HG03025 (cell line): ENCODE results near the gene ORMDL3.

Experiments
- ATAC-seq: cut with Tn5 transposase; IDR thresholded peaks from one replicate; pipeline ENCODE4 v1.9.1; 2021; ENCODE audit warnings: mild to moderate bottlenecking, moderate library complexity; ENCODE audit not compliant: unreplicated experiment, low FRiP score

Gene ORMDL3, protein sequence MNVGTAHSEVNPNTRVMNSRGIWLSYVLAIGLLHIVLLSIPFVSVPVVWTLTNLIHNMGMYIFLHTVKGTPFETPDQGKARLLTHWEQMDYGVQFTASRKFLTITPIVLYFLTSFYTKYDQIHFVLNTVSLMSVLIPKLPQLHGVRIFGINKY

GRCh38 chr17:39927101-39927928 is at the start of gene ORMDL3, which contains the start of gene LRRC3C:
ORMDL3 (minus strand) TSS chr17:39927601; CDS start chr17:39924203, 3,398 bp downstream.
LRRC3C (plus strand) TSS chr17:39927732; CDS start chr17:39941524, 13,792 bp downstream.
- peak; percentile 84 for ATAC-seq

DNA sequence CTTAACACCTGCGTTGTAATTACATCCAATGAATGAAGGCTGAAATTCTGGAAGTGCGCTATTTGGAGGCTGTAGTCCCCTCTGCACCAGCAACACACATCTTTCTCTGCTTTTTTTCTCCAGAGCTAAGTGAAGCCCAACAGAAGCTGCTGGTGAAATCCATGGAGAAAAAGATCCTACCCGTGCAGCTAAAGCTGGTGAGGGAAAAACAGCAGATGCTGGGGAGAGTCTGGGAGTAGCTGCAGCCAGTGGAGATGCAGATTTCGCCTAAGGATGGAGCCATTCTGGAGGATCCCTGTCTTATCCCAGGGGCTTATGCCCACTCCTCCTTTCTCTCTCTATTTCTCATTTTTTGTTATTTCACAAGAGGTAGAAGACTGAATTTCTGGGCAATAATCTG is 48.4 kb upstream of the ORMDL3 start:
- ATAC-seq: no peak

- no peak for ATAC-seq
Measured at GRCh38 chr17:39974433-39974832, 47.0 kb upstream of the ORMDL3 start.

GRCh38 chr17:39973496-39973895 is 46.1 kb upstream of the ORMDL3 start:
- ATAC-seq: no peak

GRCh38 chr17:39972271-39972670 is 44.9 kb upstream of the ORMDL3 start:
- ATAC-seq: no peak

DNA sequence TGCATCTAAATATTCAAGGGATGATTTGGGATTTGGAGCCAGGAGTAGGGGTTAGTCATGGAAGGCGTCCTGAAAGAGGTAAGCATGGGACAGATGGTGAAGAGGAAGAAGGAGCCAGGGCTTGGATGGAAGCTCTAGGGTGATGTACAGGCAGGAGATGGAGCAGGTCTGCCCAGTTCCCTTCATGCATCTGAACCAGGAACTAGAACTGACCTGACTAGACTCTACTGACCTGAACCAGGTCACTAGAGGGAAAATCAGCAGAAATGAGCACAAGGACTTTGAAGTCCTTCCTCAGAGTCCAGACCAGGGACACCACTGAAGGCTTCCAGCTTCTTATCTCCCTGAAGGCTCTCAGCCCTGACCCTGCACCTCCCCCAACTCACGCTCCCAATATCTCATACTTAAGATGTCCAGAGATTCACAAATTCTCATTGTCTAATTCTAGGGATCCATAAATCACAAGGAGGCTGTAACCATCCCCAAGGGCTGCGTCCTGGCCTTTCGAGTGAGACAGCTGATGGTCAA is 43.7 kb upstream of the ORMDL3 start:
- no peak for ATAC-seq

DNA sequence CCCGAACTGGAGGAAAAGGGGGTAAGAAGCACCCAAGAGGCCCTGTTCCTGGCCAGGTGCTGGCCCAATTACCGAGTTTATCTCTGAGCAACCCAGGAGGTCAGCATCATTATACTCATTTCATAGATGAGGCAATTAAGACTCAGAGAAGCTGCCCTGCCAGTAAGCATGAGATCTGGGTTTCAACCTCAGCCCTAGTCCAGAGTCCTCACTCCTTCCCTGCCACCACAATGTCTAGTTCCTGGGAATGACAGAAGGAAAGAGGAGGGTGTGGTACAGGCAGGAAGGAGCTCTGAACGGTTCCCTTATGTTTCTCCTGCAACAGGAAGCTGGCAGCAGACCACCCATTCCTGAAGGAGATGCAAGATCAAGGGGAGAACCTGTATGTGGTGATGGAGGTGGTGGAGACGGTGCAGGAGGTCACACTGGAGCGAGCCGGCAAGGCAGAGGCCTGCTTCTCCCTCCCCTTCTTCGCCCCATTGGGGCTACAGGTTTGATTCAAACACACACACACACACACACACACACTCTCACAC is 42.8 kb upstream of the ORMDL3 start:
- ATAC-seq: no peak

DNA sequence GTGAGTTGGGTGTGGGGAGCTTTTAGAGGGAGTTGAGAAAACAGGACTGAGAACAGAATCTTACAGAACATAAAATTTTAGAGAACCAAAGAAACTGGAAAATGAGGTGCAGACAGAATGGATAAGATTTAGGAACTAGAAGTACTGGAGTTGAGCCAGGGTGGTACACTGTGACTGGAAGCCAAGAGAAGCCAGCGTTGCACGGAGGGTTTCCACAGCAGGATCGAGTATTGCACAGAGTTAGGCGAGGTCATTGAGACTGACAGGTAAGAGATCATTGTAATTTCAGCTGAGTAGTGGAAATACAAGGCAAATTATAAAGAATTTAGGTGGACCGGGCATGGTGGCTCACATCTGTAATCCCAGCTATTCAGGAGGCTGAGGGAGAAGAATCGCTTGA is 42.0 kb upstream of the ORMDL3 start:
- ATAC-seq: no peak

GRCh38 chr17:39968761-39969160 is 41.4 kb upstream of the ORMDL3 start:
- ATAC-seq: no peak

DNA sequence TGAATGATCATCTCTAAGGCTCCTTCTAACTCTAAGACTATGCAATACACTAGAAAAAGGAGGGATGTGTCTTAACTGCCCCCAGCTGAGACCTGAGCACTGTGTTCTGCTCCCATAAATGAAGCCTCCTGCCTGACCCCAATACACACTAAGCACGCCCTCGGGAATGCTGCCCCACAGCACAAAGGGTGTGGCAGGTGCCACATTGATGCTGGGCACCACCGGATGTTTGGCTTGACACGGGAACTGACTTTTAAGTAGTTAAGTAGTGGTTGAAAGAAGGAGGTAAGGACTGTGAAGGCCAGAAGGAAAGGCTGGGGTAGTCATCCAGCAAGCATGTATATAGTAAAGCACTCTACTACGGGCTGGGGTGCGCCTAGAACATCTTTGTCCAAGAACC is 39.4 kb upstream of the ORMDL3 start:
- no peak for ATAC-seq

GRCh38 chr17:39965017-39965699 is 37.8 kb upstream of the ORMDL3 start:
- ATAC-seq: no peak

DNA sequence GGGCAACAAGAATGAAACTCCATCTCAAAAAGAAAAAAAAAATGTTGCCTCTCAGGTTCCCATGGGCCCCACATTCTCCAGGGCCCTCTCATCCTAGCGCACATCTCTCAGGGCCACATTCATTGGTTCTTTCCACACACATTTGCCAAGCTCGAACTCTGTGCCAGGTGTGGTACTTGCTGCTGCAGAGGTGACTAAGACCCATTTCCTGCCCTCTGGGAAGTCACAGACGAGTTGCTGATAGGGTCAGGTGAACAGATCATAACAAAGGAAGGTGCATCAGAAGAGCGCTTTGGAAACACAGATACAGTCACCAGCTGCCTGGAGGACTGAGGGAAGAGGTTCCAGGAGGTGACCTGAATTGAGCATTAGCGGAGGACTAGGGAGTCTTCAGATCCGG is 36.4 kb upstream of the ORMDL3 start:
- no peak for ATAC-seq

DNA sequence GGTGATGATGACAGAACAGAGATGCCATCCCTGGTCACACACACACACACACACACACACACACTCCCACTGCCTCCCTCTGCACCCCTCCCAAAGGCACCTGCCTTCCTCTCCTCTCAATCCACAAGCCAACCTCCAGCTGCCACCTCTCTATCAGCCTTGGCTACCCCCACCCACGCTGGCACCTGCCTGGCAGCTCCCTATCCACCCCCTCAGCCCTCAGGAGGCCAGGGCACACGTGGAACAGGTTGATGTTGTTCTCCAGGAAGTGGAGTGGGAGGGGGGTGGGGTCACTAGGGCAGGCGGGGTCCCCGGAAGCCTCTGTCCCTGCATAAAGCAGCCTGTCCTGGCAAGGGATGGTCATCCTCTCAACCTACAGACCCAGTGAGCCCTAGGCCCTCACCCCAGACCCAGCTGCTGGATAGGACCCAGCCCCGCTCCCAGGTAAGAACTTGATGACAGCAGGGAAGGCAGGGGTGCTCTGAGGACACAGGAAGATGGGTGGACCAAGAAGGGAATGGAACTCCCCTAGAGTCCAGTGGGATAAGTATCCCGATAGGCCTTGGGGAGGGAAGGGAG is 35.3 kb upstream of the ORMDL3 start, which contains the start of gene GSDMA:
TSS of gene GSDMA (plus strand) at position 363 of the 579 bp plus-strand sequence. CDS start 2,684 bp downstream, outside the sequence.
- no peak for ATAC-seq

DNA sequence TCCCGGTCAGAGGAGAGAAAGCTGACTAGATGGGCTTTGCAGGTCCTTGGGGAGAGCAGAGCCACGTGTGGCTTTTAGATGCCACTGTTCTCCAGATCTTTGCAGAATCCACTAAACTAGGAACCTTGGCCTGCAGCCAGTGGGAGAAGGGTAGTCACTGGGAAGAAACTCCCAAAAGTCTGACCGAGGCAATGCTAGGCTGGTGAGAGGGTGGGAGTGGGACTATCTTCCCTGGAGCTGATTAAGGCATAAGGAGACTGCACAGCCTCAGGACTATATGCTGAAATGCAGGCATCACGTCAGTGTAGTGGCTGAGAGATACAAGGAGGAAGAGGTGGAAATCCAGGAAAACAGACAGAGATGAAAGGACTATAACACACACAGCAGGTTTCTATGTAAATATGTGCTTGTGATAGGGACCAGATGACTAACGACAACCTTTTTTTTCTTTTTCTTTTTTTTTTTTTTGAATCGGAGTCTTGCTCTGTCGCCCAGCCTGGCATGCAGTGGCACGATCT is 33.2 kb upstream of the ORMDL3 start:
- no peak for ATAC-seq

GRCh38 chr17:39955726-39956225 is 28.4 kb upstream of the ORMDL3 start:
- no peak for ATAC-seq

DNA sequence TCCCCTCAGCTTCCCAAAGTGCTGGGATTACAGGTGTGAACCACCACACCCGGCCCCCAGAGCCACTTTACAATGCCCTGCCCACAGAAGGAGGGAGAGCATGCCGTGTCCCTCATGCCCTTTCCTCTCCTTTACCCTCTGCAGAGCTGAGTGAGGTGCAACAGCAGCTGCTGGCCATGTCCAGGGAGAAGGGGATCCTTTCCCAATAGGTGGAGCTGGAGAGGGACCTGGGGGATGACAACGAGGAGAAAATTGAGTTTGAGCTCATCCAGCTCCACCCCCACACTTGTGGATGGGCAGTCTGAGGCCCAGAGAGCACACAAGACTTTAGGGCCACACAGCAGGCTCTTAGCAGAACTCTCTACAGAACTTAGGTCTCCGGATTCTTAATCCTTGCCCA is 27.5 kb upstream of the ORMDL3 start:
- ATAC-seq: no peak

DNA sequence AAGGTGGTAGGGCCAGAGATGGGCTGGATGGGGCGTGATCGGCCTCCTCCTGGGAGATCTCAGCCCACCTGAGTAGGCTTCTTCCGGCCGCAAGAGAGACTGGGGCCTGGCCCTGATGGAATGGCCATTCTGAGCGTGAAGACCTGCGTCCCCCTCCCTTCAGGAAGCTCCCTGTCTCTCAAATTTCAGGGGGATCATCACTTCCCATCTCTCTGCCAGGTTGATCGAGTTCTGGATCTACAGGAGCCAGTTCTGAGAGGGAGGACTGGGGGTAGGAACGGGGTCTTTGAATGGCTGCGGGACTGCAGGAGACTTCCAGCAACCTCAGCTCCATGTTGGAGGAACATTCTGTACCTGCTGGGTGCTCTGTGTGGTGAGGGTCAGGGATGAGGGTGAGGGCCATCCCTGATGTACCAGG is 26.1 kb upstream of the ORMDL3 start:
- no peak for ATAC-seq

DNA sequence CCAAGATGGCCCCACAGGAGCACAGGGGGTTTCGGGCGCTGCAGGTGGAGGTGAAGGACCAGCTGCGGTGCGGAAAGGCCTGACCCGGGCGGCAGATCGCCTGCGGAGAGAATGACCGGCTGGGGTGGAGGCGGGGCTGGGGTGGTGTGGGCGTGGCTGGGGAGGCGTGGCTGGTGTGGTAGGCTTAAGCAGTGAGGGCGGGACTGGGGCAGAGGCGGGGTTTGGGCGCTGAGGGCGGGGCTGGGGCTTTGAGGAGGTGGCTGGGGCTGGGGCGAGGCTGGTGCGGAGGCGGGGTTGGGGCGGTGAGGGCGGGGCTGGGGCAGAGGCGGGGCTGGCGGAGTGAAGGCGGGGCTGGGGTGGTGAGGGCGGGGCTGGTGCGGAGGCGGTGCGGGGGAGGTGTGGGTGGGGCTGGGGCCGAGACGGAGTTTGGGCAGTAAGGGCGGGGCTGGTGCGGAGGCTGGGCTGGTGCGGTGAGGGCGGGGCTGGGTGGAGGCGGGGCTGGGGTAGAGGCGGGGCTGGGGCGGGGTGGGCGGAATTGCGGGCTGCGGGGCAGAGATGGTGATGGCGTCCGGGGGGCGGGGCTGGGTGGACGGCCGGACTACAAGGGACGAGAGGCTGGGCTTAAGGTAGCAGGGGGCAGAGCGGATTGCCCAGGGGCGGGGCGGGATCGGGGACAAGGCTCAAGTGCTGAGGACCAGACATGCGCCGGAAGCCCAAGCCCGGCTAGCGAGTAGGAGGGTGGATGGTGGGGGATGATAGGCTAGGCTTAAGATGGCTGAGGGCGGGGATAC is 25.5 kb upstream of the ORMDL3 start:
- peak; percentile 59 for ATAC-seq
